GM19452 (cell line): ENCODE measurements around the gene RPS6KB2.
"Not testable (repeated sequence)": the region's sequence is repeated elsewhere in the genome, so short reads cannot be mapped to it uniquely, and the experiment has no call there.

Experiments used
- ATAC-seq: cut with Tn5 transposase; IDR thresholded peaks from one replicate; pipeline ENCODE4 v1.9.1; 2021; ENCODE audit not compliant: unreplicated experiment

RPS6KB2 gene

DNA sequence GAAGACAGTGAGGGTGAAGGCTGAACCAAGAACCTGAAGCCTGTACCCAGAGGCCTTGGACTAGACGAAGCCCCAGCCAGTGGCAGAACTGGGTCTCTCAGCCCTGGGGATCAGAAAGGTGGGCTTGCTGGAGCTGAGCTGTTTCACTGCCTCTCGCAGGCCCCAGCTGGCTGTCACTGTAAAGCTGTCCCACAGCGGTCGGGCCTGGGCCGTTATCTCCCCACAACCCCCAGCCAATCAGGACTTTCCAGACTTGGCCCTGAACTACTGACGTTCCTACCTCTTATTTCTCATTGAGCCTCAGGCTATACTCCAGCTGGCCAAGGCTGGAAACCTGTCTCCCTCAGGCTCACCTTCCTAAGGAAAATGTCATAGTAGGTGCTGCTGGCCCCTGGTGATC is 30.8 kb upstream of the RPS6KB2 start:
- no peak for ATAC-seq

GRCh38 chr11:67397986-67398660 is 30.2 kb upstream of the RPS6KB2 start:
- no peak for ATAC-seq

GRCh38 chr11:67398661-67399563 is 29.4 kb upstream of the RPS6KB2 start:
- no peak for ATAC-seq

DNA sequence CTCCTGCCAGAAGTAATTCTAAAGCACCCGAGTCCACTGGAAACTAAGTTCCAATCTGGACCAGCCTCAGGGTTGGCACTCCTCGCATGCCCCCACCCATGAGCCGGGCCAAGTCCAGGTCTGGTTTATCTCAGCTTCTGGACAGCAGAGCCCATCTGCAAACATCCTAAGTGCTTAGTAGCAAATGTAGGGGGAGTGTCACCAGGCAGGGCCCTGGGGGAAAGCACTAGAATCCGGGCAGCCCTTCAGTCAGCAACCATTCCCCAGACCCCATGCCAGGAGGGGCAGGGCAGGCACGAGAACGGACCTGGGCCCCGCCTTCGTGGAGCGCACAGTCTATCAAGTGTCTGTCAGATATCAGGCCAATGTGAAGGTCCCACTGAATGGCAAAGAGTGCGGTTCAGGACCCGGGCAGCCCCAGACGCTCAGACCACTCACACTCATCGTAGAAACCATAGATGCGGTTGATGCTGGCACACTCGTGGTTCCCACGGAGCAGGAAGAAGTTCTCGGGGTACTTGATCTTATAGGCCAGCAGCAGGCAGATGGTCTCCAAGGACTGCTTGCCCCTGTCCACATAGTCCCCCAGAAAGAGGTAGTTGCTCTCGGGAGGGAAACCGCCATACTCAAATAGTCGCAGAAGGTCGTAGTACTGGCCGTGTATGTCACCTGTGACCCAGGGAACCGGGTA is 27.9 kb upstream of the RPS6KB2 start:
- ATAC-seq = no peak

GRCh38 chr11:67400942-67401494 is 27.3 kb upstream of the RPS6KB2 start:
- peak; percentile 13 for ATAC-seq

DNA sequence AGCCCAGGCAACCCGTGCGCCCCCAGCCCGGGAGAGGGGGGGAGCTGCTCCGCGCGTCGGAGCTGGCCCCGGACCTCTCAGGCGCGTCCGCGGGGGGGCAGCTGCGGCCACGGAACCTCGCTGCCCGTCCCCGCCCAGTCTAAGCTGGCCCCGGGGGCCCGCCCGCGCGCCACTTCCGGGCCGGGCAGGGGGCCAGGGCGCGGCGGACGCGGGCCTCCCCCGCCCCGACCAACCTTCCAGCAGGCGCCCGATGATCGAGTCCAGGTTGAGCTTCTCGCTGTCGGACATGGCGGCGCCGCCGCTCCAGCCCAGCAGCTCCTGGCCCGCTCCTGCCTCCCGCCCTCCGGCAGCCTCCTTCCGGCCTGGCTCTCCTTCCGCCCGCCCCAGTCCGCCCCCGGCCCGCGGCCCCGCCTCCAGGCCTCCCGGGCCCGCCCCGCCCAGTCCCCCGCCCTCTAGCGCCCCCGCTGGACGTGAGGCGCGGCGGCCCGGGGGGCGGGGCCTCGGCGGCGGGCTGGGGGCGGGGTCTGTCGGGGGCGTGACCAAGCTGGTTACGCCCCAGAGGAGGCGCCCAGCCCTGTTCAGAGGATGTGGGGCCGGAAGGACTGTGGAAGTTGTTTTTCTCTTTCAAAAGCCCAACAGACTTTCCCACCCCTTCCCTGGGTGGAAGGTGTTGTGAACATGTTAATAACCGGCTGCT is 26.7 kb upstream of the RPS6KB2 start, which contains the start of gene PPP1CA:
Gene PPP1CA (minus strand): TSS at position 364 of the 697 bp plus-strand sequence. CDS start 76 bp downstream, at position 288.
- ATAC-seq = peak; percentile 60

GRCh38 chr11:67402192-67402839 is 26.0 kb upstream of the RPS6KB2 start:
- ATAC-seq = not testable (repeated sequence)

GRCh38 chr11:67403085-67403484 is 25.2 kb upstream of the RPS6KB2 start:
- ATAC-seq = not testable (repeated sequence)

DNA sequence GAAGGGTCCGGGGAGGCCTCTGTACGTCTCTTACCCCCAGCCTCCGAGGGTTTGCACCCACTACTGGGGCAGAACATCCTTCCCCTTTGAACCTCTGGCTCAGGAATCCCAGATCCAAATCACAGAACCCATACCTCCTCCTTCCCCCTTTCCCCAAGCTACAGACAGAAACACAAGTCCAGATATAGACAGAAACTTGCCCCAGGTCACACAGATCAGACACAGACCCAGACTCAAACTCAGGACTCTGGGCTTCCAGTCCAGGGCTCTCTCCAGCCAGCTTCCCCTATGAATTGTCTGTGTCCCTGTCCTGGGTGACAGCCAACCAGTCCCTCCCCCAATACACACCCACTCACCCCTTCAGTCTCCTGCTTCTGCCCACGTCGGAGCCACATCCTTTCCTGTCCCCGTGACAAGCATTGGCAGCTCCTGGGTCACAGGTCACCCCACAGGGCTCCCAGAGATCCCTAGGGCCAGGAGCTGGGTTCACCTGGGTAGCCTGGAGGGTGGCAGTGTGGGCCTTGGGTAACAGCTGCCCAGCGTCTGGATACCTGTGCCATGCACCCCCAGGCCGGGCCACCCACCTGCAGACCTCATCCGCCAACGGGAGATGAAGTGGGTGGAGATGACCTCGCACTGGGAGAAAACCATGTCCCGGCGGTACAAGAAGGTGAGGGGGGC is 23.6 kb upstream of the RPS6KB2 start:
- no peak for ATAC-seq

- no peak for ATAC-seq
Measured at GRCh38 chr11:67405196-67405567, 23.1 kb upstream of the RPS6KB2 start.

DNA sequence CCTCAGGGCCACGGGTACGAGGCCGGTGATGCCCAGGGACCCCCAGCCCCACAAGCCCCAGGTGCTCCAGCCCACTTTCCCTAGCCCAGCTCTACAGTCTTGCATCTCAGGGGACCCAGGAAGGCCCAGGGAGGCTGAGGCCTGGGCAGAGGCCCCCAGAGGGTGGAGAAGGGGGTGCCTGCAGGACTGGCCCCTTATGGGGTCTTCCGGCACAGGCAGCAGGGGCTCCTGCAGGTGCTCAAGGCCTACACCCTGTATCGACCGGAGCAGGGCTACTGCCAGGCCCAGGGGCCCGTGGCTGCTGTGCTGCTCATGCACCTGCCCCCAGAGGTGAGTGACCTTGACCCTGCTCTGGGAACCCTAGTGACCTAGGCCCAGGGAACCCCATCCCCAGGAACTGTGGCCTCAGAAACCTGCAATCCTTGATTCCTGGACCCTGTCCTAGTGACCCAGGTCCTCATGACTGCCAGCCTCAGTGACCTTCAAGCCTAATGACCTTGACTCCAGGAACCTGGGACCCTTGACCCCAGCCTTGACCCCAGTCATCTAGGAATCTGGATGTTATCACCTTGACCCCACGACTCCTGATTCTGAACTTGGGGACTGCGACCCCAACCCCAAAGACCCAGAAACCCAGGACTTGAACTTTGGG is 22.5 kb upstream of the RPS6KB2 start:
- no peak for ATAC-seq

- ATAC-seq = no peak
Measured at GRCh38 chr11:67406420-67406968, 21.8 kb upstream of the RPS6KB2 start.

- no peak for ATAC-seq
Measured at GRCh38 chr11:67406969-67407687, 21.2 kb upstream of the RPS6KB2 start.

- ATAC-seq = no peak
Measured at GRCh38 chr11:67407688-67408163, 20.6 kb upstream of the RPS6KB2 start.

- ATAC-seq = peak; percentile 5
Measured at GRCh38 chr11:67408437-67409200, 19.7 kb upstream of the RPS6KB2 start.

DNA sequence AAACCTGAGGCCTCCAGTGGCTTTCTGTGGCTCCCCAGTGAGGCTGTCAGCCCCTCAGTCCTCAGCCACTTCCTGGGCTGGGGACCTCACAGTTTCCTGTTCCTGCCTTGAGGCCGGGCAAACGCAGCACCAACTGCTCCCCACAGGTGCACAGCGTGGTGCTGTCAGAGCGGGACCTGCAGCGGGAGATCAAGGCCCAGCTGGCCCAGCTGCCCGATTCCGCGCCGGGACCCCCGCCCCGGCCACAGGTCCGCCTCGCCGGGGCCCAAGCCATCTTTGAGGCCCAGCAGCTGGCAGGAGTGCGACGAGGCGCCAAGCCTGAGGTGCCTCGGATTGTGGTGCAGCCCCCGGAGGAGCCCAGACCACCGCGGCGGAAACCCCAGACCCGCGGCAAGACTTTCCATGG is 19.0 kb upstream of the RPS6KB2 start:
- ATAC-seq = peak; percentile 46

DNA sequence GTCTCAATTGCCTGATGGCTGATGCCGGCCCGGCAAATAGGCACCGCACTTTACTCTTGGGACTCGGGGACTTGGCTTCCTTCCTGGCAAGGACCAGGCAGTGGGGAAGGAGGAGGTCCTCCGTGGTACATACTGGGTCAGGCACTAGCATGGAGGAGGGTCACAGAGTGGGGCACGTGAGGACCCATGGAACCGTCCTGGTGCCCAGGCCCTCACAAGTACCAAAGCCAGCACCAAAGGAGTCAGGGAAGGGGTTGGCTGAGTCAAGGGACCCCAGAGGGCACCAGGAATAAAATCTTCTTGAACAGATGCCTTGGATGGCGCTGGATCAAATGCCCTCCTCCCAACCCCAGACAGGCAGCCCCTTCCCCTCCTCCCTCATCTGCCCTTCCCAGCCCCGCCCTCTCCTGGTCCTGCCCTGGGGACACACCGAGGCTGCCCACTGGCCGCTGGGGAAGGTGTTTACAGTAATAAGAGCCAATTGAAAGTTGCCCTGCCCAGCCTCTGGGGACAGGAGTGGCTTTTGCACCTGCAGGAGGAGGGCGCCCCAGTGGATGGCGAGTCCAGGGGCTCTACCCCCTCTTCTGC is 18.4 kb upstream of the RPS6KB2 start:
- no peak for ATAC-seq
